Measurements from ENCODE around the gene LYSMD2. TPM values are rescaled to one million over a fixed set of nuclear protein-coding genes. Genes with fewer than 3 reads are reported as not detected.

LYSMD2 gene
- total and polyA plus RNA-seq, 9 of the 15 experiments (the other 6 are each of a cell fraction or from before 2014, with no cell fraction given): 4.3 to 30.3 (median 9.8) TPM

GRCh38 chr15:51726302-51727073, 11.0 kb downstream of the LYSMD2 start (continued):
- TF ChIP-seq THAP12 (CRISPR knock-in tag; IDR thresholded peaks at IDR 0.05): no peak
- TF ChIP-seq ZKSCAN1 (IDR thresholded peaks at IDR 0.05; ENCODE audit: low read depth, low read length): no peak
- no peak for TF ChIP-seq DACH1 (IDR thresholded peaks at IDR 0.05; ENCODE audit: partially characterized antibody)
- TF ChIP-seq ZNF41 (CRISPR knock-in tag; conservative IDR thresholded peaks at IDR 0.05): no peak
- TF ChIP-seq GATAD2A (IDR thresholded peaks at IDR 0.05): no peak
- TF ChIP-seq CREB3 (tag; conservative IDR thresholded peaks at IDR 0.05; ENCODE audit: low read depth): no peak
- no peak for TF ChIP-seq ZNF511 (CRISPR knock-in tag; IDR thresholded peaks at IDR 0.05)
- peak; percentile 79 for TF ChIP-seq CBFA2T3 (IDR thresholded peaks at IDR 0.05)
- no peak for TF ChIP-seq RBM17 (IDR thresholded peaks at IDR 0.05; ENCODE audit: borderline replicate concordance, low read depth, low read length)
- TF ChIP-seq ZNF24 (IDR thresholded peaks at IDR 0.05): no peak
- no peak for TF ChIP-seq FUS (optimal IDR thresholded peaks at IDR 0.05; ENCODE audit: low read depth, low read length)
- no peak for TF ChIP-seq ELK3 (CRISPR knock-in tag; IDR thresholded peaks at IDR 0.05)
- no peak for TF ChIP-seq ZNF444 (CRISPR knock-in tag; IDR thresholded peaks at IDR 0.05)
- no peak for TF ChIP-seq SP2 (IDR thresholded peaks at IDR 0.05; ENCODE audit: extremely low read depth, low read depth, low read length, poor library complexity, severe bottlenecking)
- no peak for TF ChIP-seq ETS1 (conservative IDR thresholded peaks at IDR 0.05; ENCODE audit: control insufficient read depth, low read depth, low read length)
- TF ChIP-seq FOXK2 (conservative IDR thresholded peaks at IDR 0.05 in 1 of 2, IDR thresholded peaks at IDR 0.05 in 1 of 2; ENCODE audit: low read depth in 2 of 2): 0 out of 4 replicates have a peak, but pooled peaks of 1 of the 2 experiments have one; percentile 6
- no peak for TF ChIP-seq NFE2L1 (tag; IDR thresholded peaks at IDR 0.05; ENCODE audit: borderline replicate concordance, low read depth)
- TF ChIP-seq FOSL1 (tag; conservative IDR thresholded peaks at IDR 0.05): peak; percentile 86
- no peak for TF ChIP-seq ZNF121 (CRISPR knock-in tag; conservative IDR thresholded peaks at IDR 0.05)
- no peak for TF ChIP-seq SOX6 (IDR thresholded peaks at IDR 0.05)
- no peak for TF ChIP-seq RAD51 (IDR thresholded peaks at IDR 0.05; ENCODE audit: borderline replicate concordance, low read depth)
- TF ChIP-seq HNRNPUL1 (IDR thresholded peaks at IDR 0.05; ENCODE audit: low read length): no peak
- no peak for TF ChIP-seq PTRF (tag; IDR thresholded peaks at IDR 0.05)

All from K562 (cell line).